Stimulated activated CD4-positive, alpha-beta T cell treated with anti-CD3 and anti-CD28 coated beads, Interleukin-15, amount 100 ng/mL, for 1 hour (primary cell): ENCODE data around the gene STX18.

ENCODE experiments used
- DNase-seq, 2 donors: peaks; one replicate each; pipeline ENCODE4 v3.0.0-alpha.2; 2020; ENCODE audit warnings: low read depth in 1 of 2, low spot score in 1 of 2

The STX18 gene

DNA sequence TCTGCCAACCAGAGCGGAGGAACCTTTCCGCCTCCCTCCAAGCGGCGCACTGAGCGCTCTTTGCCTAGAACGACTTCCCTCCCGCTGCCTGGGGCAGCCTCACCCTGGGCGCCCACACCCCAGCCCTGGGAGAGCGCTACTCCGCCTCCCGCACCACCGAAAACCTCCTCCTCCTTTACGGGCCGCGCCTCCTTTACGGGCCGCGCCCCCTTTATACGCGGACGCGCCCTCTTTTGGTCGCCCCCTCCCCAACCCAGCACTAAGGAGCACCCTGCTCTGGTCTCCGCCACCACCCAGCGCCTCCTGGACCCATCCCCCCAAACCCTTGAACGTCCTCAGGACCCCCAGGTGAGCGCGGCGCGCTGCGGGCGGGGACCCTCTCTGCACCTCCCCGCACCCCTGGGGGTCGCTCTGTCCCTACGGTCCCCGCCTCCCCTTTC, 155.5 kb downstream of the STX18 start:
- DNase-seq = no peak

DNA sequence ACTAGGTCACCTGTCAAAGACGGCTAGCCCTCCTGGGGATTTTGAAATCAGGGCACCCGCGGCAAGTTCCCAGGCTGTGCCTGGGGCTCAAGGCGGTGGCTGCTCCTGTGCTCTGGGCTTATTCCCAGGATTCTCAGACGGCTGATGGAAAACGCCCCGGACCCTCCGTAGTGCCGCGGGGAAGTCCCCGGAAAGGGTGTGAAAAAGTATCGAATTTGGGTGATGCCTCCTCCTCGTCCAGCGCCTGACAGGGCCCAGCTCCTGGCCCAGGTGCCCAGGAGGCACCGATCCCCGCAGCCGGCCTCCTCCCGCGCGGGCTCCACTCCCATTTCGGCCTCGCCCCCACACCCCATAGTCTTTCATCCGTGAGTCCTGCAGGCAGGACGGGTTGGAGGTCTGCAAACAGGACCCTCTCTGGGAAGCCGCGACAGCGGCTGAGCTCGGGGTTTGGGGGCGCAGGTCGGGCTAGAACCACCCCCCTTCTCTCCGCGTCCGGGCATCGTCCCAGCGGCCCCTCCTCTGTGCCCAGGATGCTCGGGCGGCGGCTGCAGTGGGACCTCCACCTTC, 156.0 kb downstream of the STX18 start:
- no peak for DNase-seq

DNA sequence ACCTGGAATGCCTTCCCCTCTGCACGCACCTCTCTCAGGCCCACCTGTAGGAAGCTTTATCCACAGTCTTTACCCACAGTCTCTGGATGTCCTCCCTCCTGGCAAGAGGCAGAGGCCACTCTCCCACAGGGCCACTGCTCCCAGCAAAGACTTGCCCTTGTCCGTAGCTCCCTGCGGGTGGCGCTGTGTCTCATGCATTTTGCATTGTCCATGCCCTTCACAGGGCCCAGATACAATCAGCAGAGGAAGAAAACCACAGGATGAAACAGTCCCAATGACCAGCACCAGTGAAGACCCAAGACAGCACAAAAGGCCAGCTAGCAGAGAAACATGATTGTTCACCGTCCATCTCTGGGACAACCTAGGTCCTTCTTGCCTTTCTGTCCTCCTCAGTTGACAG, 157.0 kb downstream of the STX18 start:
- no peak for DNase-seq

DNA sequence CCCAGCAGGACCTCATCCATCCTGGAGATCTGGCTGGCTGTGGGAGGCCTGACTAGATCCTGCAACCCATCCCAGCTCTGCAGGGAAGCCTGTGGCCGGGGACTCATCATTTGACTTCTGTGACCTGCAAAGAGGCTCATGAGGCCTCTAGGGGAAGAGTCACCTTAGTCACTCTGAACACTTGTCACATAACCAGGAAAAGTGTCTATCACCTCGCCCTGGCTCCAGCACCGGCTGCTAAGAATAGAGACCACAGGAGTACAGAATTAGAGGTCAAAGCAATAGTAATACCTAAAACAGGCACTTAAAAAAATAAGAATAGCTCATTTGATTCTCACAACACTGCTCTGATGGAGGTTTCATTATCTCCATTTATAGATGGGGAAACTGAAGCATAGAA, 158.8 kb downstream of the STX18 start:
- DNase-seq = no peak

DNA sequence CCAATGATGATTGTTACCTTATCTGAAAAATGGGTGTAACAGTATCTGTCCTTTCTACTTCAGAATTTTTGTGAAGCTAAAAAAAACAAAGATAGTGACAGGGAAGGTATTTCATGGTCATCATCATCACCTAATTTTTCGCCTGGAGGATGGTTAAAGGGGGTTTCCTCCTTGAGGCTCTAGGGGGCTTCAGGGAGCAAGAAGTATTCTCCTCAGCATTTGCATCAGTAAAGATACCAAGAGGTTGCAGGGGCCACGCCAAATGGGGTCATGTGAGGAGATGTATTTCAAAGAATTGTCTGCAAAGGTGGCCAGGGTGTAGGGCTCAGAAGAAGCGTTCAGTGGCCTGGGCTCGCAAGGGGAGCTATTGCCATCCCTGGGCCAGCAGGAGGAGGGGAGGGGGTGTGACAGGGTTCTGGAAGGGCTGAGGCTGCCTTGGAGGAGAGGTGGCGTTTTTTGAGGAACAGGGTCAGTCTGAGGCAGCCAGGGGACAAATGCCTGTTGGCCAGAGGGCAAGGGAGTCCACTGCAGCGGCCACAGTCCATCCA, 162.2 kb downstream of the STX18 start:
- DNase-seq = no peak

DNA sequence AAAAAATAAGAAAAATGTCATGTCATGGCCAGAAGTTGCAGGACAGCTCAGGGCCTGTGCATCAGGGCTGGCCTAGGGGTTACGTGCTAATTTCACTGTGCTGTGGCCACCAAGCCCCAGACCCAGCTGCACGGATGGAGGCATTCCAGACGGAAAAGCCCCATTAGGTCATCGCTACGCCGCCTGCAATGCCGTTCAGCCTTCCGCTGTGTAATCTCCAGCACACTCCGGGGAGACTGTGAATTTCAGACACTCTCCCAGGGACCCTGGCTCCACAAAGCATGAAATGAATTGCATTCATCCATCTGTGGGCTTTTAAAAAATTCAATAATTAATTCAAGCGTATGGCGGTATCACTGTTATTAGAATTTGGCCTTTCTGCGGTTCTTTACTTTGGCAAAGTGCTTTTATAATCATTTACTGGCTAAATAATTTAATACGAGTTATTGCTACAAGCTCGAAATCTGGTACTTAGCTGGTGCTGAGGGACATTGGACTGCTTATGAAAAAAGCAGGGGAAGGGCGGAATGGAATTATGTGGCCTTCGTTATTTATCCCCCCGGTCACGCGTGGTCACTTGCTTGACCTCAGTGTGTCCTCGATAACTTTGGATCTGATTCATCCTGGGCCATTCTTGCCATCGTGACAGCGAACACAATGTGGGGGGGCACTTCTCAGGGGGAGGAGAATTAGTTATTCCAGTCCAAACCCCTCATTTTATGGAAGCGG, 164.0 kb downstream of the STX18 start:
- DNase-seq = no peak

DNA sequence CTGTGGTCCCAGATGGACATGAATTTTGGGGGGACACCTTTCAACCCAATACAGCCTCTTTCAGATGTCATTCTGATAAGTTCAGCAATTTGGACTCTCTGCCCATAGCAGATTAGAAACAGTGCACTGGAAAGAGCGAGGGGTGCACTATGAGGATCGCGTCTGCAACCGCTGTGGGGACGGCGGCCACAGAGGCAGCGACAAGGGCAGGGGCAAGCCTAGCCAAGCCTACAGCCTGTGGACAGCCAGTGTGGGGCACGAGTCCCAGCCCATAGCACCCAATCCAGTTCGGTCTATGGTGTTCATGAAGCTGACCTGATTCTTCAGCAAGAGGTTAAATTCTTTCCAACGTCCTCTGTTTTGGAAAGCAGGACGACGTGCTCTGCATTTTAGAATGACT, 164.7 kb downstream of the STX18 start:
- DNase-seq = no peak

DNA sequence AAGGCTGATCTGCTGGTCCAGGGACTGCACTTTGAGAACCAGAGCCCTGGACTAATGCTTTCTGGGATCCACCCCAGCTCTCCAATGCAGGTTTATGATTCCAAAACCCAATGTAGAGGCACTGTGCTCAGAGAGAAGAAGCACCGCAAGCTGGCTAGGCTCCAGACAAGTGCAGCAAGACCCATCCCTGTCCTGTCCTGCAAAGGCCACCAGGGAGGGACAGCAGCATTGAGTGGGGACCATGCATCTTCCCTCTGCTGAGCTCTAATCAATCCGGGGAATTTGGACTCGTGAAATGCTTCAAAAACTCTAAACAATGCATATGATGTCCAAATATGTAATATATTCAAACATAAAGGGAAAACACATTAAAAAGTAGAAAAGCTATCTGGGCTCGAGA, 165.8 kb downstream of the STX18 start:
- no peak for DNase-seq

DNA sequence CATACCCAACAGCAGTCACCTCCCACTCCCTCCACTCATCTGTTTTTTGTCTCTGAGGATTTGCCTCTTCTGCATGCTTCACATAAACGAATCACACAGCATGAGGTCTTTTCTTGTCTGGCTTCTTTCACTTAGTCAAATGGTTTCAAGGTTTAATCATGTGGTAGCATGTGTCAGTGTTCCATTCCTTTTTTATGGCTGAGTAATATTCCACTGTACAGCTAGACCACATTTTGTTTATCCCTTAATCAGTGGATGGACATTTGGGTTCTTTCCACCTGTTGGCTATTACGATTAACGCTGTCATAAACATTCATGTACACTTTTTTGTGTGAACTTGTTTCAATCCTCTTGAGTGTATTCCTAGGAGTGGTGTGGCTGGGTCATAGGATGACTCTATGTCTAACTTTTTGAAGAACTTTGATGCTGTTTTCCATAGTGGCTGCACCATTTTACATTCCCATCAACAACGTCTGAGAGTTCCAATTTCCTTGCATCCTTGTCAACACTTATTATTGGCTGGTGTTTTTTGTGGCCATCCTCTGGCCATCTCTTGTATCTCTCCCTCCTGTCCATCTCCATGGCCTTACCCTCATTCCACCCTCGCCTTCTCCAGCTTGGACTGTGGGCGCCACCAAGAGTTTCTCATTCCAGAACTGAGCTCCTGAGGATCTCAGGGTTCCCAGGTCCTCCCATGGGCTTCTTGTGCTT, 167.3 kb downstream of the STX18 start:
- DNase-seq = no peak
